Upper lobe of left lung (tissue), 6 donors: ENCODE measurements around the gene NCLN. TPM values are rescaled to one million over a fixed set of nuclear protein-coding genes. Genes with fewer than 3 reads are reported as not detected.

Source experiments
- ATAC-seq, 2 donors: fragments of 200-7000 bp; cut with Tn5 transposase; one replicate each; pipeline ENCODE4 v1.9.1; 2022; ENCODE audit warnings: mild to moderate bottlenecking in 2 of 2, moderate library complexity in 2 of 2; ENCODE audit not compliant: low FRiP score in 2 of 2
- DNase-seq, 2 donors: peaks; one replicate each; pipeline ENCODE4 v3.0.0-alpha.2; 2019 to 2020
- H3K27ac ChIP-seq, 4 donors: fragments of 200-600 bp; sonication (generic); one replicate each; pipeline ENCODE4 v1.5.1; 2016 to 2019
- H3K27me3 ChIP-seq, 4 donors: fragments of 200-600 bp; sonication (generic); one replicate each; pipeline ENCODE4 v1.5.1; 2017 to 2019
- H3K36me3 ChIP-seq, 4 donors: fragments of 200-600 bp; sonication (generic); one replicate each; pipeline ENCODE4 v1.5.1; 2016 to 2019
- H3K4me1 ChIP-seq, 4 donors: fragments of 200-600 bp; sonication (generic); one replicate each; pipeline ENCODE4 v1.5.1; 2018 to 2019
- H3K4me3 ChIP-seq, 4 donors: fragments of 200-600 bp; sonication (generic); one replicate each; pipeline ENCODE4 v1.5.1; 2017 to 2019; ENCODE audit warnings: mild to moderate bottlenecking in 2 of 4, moderate library complexity in 1 of 4
- H3K9me3 ChIP-seq, 4 donors: fragments of 200-600 bp; sonication (generic); one replicate each; pipeline ENCODE4 v1.5.1; 2018 to 2019
- CTCF ChIP-seq, 6 experiments: fragments of 450-650 bp in 4 of 6; fragments of 200-600 bp in 2 of 6; sonication (generic) in 2 of 6; IDR thresholded peaks; one replicate each; pipeline ENCODE4 v1.5.1; 2016 to 2019; ENCODE audit warnings: antibody characterized with exemption in 6 of 6
- EP300 ChIP-seq, 4 donors: sonication (generic); formaldehyde crosslinking; IDR thresholded peaks; one replicate each; pipeline ENCODE4 v1.5.1; 2017; ENCODE audit warnings: antibody characterized with exemption in 4 of 4, control low read depth in 2 of 4
- POLR2A ChIP-seq, 4 donors: fragments of 450-650 bp; IDR thresholded peaks; one replicate each; pipeline ENCODE4 v1.5.1; 2016 to 2017; ENCODE audit warnings: antibody characterized with exemption in 4 of 4, mild to moderate bottlenecking in 2 of 4
- POLR2AphosphoS5 ChIP-seq, 2 donors: sonication (generic); formaldehyde crosslinking; IDR thresholded peaks; one replicate each; pipeline ENCODE4 v1.5.1; 2017; ENCODE audit warnings: antibody characterized with exemption in 2 of 2
- WGBS, 2 donors: methylation state at CpG; one replicate each; pipeline ENCODE4 v1.1.5; 2017 to 2018; 5-methylcytosine and 5-hydroxymethylcytosine counted together
- total RNA-seq, 6 donors: library from RNA; depleted of rRNA in 4 of 6; stranded (reverse); fragments of >200 nt in 4 of 6; gene quantifications; one replicate each; pipeline versions ENCODE4 v1.1.0 to v1.2.1, GENCODE V29; 2016 to 2021
- donor health status: DM: no; HTN: no; CAD: no; lungs with moderate emphysema.
- donor health status: DM: no; HTN: yes; CAD: no; lungs with severe emphysema.

The NCLN gene
- total RNA-seq, 6 donors from 2014 or later: 35.6 to 87.0 (median 72.5) TPM

DNA sequence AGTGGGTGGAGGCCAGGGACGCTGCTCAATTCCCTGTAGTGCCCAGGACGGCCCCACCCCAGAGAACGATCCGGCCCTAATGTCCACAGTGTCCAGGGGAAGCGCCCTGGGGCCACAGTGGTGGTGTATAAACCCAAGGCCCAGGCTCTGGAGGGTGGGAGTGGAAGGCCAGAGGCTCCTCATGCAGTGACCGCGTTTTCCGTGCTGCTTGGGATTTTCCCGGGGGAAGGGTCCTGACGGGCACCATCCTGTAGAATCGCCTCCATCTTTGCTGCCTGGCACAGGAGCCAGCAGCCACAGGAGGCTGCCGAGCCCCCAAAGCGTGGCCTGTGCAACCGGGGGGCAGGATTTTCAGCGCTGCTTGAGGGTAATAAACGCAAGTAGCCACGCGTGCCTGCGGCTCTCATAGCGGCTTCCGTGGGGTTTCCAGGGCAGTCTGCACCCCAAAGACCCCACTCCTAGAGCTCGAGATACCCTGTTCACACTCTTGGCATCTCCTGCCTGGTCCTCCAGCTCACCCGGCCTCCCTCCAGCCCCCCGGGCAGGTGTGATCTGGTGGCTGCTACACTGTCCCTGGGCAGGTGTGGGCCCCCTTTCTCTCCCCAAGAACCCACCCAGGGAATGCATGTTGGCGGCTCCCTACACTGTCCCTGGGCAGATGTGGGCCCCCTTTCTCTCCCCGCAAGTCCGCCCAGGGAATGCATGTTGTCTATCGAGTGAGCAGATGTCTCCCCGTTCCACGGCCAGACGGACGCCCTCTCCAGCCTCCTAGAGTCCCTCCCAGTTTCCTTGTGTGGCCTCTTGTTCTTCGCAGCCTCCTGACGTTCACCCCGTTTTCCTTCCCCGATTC, 2.2 kb downstream of the NCLN start:
- peaks cover 0 to 15% (median 7%) of the 10 kb centered on the region in 4 donors for H3K36me3 ChIP-seq
- H3K27ac ChIP-seq: peak overlapping the region in 3 of 4 donors; percentile 54 to 86 (median 78)
- ATAC-seq: no peak
- H3K9me3 ChIP-seq: no peaks in the 10 kb centered on the region
- peak overlapping the region in 1 of 4 donors; percentile 80 for H3K4me3 ChIP-seq
- 83% methylated on average over 25 to 34 of the region's 36 CpGs for WGBS, 2 donors
- H3K27me3 ChIP-seq: no peaks in the 10 kb centered on the region
- DNase-seq: peak in 1 of 2 donors; percentile 67
- no peak for TF ChIP-seq POLR2A (IDR thresholded peaks at IDR 0.05)
- TF ChIP-seq EP300 (IDR thresholded peaks at IDR 0.05): no peak
- TF ChIP-seq POLR2AphosphoS5 (IDR thresholded peaks at IDR 0.05): no peak
- TF ChIP-seq CTCF (IDR thresholded peaks at IDR 0.05): no peak
- peaks cover 30 to 47% (median 39%) of the 10 kb centered on the region in 4 donors for H3K4me1 ChIP-seq

- Histone ChIP-seq H3K4me1 (peaks cover 30 to 47% (median 39%) of the 10 kb centered on the region in 4 donors), H3K27ac (peak overlapping the region; percentile 27 to 86 (median 66)), H3K27me3 (no peaks in the 10 kb centered on the region), H3K4me3 (peak overlapping the region in 1 of 4 donors; percentile 14), H3K9me3 (no peaks in the 10 kb centered on the region), H3K36me3 (peaks cover 0 to 26% (median 12%) of the 10 kb centered on the region in 4 donors)
- DNase-seq (peak; percentile 54 to 61), ATAC-seq (no peak)
- TF ChIP-seq CTCF (IDR thresholded peaks at IDR 0.05) (no peak), POLR2AphosphoS5 (IDR thresholded peaks at IDR 0.05) (peak in 1 of 2 donors; percentile 8)
- WGBS, 2 donors: 84 to 92% methylated on average over 25 to 29 of the region's 35 CpGs
Observed at GRCh38 chr19:3188627-3189596, 3.2 kb downstream of the NCLN start.

DNA sequence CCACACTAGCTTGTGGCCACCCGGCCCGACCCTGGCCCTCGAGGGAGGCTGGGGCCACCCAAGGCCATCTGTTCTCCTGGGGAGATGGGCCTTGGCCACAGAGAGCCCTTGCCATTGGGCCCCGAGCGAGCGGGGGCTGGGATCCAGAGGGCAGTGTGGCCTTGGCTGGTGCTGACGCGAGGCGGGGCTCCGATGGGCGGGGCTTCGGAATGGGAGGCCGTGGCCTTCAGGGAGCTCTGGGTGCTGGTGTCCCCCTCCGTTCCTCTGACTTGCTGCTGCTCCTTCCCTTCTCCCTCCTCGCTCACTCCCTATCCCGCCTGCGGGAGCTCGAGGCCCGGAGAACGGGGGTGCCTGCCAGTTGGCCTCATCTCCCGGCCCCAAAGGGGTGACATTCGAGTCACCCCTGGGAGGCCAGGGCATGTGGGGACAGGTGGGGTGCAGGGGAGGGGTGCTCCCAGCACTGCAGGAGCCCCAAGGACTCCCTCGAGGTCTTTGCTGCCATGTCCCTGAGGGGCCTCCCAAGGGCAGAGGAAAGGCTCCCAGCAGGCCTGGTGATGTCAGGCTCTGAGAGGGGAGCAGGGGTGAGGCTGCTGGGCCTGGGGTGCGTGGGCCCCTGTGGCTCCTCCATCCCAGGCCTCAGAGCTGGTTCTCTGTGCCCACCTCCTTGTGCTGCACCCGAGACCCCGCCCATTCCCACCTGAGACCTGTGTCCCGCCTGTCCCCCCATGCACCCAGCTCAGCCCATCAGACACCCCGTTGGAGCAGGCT, 4.2 kb downstream of the NCLN start:
- peak in 1 of 2 donors; percentile 85 for DNase-seq
- peak overlapping the region in 3 of 4 donors; percentile 54 to 86 (median 78) for H3K27ac ChIP-seq
- no peak for ATAC-seq
- H3K27me3 ChIP-seq: no peaks in the 10 kb centered on the region
- H3K4me1 ChIP-seq: peaks cover 23 to 40% (median 34%) of the 10 kb centered on the region in 4 donors
- TF ChIP-seq POLR2A (IDR thresholded peaks at IDR 0.05) (no peak), EP300 (IDR thresholded peaks at IDR 0.05) (no peak), CTCF (IDR thresholded peaks at IDR 0.05) (no peak), POLR2AphosphoS5 (IDR thresholded peaks at IDR 0.05) (no peak)
- no peaks in the 10 kb centered on the region for H3K9me3 ChIP-seq
- no peak overlapping the region for H3K4me3 ChIP-seq
- 91 to 93% methylated on average over 23 to 28 of the region's 28 CpGs for WGBS, 2 donors
- H3K36me3 ChIP-seq: peaks cover 0 to 30% (median 13%) of the 10 kb centered on the region in 4 donors

GRCh38 chr19:3190470-3190770, 4.7 kb downstream of the NCLN start:
- Histone ChIP-seq H3K4me3 (no peak overlapping the region), H3K4me1 (peaks cover 20 to 37% (median 31%) of the 10 kb centered on the region in 4 donors), H3K27me3 (no peaks in the 10 kb centered on the region), H3K36me3 (peaks cover 0 to 30% (median 13%) of the 10 kb centered on the region in 4 donors), H3K27ac (no peak overlapping the region), H3K9me3 (no peaks in the 10 kb centered on the region)
- no peak for ATAC-seq
- TF ChIP-seq POLR2A (IDR thresholded peaks at IDR 0.05) (no peak), POLR2AphosphoS5 (IDR thresholded peaks at IDR 0.05) (no peak), CTCF (IDR thresholded peaks at IDR 0.05) (no peak), EP300 (IDR thresholded peaks at IDR 0.05) (no peak)
- peak in 1 of 2 donors; percentile 68 for DNase-seq
- WGBS, 2 donors: 81 to 93% methylated on average over 7 to 18 of the region's 18 CpGs
